ENCODE results near the gene GNAS.

GNAS gene

DNA sequence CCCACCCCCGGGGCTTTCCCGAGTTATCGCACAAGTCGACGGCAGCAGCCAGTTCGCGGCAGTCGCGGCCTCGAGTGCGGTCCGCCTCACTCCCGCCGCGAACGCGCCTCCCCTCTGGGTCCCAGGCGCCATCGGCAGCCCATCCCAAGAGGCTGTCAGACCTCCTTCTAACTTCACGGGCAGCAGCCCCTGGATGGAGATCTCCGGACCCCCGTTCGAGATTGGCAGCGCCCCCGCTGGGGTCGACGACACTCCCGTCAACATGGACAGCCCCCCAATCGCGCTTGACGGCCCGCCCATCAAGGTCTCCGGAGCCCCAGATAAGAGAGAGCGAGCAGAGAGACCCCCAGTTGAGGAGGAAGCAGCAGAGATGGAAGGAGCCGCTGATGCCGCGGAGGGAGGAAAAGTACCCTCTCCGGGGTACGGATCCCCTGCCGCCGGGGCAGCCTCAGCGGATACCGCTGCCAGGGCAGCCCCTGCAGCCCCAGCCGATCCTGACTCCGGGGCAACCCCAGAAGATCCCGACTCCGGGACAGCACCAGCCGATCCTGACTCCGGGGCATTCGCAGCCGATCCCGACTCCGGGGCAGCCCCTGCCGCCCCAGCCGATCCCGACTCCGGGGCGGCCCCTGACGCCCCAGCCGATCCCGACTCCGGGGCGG, 1.6 kb downstream of the GNAS start:
- DNase-seq (ENCODE audit: low spot score), result no peak

GRCh38 chr20:58854638-58855471, 2.3 kb downstream of the GNAS start:
- DNase-seq (ENCODE audit: low spot score), result no peak

DNA sequence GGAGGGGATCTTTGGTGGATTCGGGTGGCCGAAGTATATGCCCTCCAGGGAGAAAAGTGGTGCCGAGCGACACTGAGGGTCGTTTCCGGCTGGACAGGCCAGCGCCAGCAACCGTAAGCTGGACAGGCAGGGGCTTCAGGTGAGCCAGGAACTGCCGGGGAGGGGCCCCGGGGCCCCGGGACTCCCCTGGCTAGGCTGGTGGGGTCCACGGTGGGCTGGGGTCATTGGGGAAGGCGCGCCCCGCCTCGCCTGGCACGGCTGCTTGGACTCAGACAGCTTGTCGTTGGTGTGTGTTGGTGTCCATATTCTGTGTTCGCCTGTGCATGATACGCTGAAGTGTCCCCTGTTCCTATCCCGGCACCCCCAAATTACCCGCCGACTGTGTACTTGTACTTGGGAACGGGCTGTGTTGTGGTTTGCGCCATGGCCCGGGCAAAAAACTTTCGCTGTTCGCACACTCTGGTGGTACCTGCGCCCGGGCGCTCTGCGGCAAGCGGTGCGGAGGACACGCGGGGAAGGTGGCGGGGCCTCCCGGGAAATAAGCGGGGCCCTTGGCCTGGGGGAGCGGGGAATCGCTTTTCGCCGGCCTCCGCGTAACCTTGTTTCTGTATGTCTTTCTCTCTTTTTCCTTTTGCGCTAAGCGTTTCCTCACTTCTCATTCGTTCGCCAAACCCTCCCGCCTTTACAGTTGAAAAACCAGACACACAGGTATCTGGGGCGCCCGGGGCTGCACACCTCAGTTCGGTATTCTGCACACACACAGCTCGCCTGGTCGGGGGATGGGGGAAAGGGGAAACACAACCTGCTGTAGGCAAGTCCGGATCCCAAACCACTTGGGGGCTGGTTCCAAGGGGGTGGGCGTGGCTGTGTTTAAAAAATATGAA, 3.2 kb downstream of the GNAS start:
- no peak for DNase-seq (ENCODE audit: low spot score)

GRCh38 chr20:58863044-58863790, 10.7 kb downstream of the GNAS start:
- DNase-seq (ENCODE audit: low spot score), result no peak

- no peak for DNase-seq (ENCODE audit: low spot score)
These were observed 11.8 kb downstream of the GNAS start for GRCh38 chr20:58864346-58864745.

- DNase-seq (ENCODE audit: low spot score), result no peak
These were observed 13.3 kb downstream of the GNAS start for GRCh38 chr20:58865843-58866242.

DNA sequence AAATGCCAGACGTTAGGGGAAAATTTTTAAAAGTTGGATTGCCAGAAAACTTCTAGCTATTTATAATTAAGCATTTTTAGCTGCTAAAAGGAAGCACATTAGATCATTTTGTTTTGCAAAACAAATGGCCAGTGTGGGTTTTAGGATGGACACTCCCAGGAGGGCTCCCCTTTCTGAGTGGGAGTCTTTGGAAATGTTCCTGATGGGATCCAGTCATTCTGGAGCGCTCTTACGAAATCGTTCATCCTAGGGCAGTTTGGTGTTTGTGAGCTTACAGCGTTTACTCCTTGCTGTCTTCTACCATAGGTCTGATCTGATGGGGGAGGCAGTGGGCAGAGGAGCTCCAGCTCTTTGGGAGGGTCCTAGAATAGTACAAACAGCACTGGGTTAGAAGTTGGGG, 14.7 kb downstream of the GNAS start:
- DNase-seq (ENCODE audit: low spot score), result no peak

DNA sequence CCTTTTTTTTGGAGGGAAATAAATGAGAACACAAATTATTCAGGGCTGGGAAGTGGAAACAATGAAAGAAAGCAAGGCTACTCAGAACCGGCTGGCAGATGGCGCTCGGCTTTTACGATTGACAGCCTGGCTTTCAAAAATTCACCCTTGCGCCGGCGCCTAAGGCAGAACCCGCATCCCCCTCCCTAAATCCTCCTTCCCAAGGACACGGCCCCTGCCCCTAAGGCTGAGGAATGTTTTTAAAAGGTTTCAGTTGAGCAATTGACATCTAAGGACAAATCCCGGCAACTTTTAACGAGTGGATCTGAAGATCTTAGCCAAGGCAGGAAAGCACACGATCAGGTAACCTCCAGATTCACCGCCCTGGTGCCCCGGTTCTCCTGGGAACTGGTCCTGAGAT, 16.3 kb downstream of the GNAS start:
- no peak for DNase-seq (ENCODE audit: low spot score)

DNA sequence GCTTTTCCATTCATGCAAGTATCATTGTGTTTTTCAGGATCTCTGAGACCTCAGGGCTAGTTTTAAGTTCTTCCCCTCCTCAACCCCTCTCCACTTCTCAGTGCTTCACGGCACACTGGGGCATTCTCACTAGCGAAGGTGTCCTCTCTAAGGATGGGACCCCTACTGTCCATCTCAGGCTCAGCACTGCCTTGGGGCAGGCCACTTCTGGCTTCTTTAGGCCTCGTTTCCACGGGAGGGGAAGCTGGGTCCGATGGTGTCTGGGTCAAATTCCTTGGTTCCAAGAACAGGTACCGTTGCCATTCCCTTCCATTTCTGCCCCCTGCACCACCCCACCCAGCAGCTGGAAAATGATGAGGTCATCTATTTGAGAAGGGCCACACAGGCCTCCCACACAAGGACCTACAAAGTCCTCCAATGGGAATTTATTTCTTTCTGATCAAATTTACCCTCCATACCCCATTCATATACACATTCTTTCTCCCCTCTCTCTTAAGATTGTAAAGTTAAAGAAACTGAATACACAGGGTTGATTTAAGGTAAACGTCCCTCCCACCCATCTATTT, 17.2 kb downstream of the GNAS start:
- DNase-seq (ENCODE audit: low spot score), result no peak

DNA sequence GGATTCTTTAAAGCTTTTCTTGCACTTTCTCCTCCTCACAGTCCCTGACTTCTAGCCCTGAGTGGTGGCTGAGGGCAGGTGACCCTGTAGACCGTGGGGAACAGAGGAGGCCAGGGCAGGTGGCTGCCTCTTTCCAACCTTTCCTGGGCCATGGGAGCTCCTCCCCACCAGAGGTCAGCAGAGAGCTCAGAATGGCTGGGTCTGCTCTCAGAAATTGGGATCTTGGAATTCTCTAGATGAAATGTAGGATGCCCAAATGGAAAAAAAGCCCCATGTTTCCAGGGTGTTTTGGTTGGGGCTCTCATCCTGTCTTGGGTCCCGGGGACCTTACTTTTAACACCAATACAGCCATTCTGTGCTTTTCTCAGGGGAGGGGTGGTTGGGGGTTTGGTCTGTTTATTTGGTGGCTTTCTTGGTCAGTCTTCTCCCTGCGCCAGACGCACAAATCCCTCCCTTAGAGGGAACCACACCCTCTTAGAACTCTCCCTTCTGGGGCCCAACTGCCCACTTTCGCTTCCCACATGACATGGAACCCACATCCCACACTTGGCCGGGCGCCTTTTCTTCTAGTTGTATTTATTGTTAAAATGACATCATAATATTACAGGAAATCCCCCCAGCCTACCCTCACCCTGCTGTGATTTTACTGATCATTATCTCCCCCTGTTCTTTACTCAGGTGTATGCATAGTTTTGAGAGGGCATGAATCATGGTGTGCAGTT, 17.9 kb downstream of the GNAS start:
- DNase-seq (ENCODE audit: low spot score), result peak; percentile 82

GRCh38 chr20:58871533-58872102, 19.1 kb downstream of the GNAS start:
- no peak for DNase-seq (ENCODE audit: low spot score)

- DNase-seq (ENCODE audit: low spot score), result no peak
These were observed 22.0 kb downstream of the GNAS start for GRCh38 chr20:58874469-58874868.

DNA sequence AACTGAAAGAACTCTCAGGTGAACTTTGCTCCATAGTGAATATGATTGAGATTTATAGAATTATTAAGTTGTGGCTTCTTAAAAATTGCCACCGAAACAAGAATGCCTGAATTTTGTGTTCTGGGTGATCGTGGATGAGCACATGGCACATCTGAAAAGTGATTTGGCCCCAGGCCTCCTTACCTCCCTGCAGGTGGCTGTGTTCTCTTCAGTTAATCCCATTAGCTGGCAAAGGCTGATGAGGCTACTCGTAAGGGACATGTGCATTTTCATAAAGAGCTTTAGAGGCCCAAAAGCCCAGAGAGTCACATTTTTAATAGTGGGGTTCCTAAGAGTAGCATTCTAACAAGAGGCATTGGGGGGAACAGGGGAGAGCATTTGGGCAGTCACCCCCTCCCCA, 22.6 kb downstream of the GNAS start:
- no peak for DNase-seq (ENCODE audit: low spot score)

DNA sequence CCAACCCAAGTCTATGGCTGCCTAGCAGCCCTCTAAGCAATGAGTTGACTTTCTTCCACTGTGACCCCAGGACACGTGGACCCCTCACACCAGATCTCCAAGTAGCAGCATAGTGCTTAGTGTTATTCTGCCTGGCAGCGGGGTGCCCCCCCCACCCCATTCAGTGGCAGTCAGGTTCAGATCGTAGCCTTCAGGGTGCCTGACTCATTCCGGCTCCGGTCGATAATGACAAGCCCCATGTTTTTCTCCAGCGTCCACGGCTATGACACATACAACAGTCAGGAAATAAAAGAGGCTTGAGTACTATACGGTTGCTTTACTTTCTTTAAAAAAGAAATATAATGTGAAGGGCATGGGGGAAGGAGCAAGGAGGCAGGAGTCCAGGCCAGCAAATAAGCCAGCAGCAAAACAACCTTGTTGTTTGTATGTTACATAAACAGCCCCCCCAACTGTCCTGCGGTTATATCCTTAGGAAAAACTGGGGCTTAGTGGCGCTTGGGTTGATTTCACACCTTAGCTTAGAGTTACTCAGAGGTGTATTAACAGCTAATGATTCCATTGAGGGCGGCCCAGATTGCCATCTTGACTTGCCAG, 23.1 kb downstream of the GNAS start:
- no peak for DNase-seq (ENCODE audit: low spot score)

- no peak for DNase-seq (ENCODE audit: low spot score)
These were observed 23.9 kb downstream of the GNAS start for GRCh38 chr20:58876437-58876836.

- no peak for DNase-seq (ENCODE audit: low spot score)
These were observed 24.8 kb downstream of the GNAS start for GRCh38 chr20:58877050-58877975.

DNA sequence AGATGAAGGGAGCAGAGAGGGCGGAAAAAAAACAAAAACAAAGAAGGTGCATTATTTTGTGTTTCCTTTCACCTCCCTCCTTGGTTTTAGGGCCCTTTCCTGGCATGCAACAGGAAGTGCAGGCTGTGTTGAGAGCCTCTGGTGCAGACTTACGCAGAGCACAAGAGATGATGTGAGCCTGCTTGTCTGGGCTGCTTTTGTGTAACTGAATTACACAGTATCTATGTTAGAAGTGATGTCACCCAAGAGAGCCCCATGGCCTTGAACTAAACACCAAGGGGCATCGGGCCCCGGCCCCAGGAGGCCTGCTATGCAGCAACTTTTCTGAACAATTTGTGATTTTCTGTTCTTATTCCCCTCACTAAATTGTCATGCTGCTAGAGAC, 25.5 kb downstream of the GNAS start:
- DNase-seq (ENCODE audit: low spot score), result no peak

- DNase-seq (ENCODE audit: low spot score), result no peak
These were observed 25.9 kb downstream of the GNAS start for GRCh38 chr20:58878399-58878798.

GRCh38 chr20:58880441-58880840, 27.9 kb downstream of the GNAS start:
- DNase-seq (ENCODE audit: low spot score), result no peak
